Measurements from ENCODE around the gene ABHD14A.

- TF ChIP-seq, protein P1, sequence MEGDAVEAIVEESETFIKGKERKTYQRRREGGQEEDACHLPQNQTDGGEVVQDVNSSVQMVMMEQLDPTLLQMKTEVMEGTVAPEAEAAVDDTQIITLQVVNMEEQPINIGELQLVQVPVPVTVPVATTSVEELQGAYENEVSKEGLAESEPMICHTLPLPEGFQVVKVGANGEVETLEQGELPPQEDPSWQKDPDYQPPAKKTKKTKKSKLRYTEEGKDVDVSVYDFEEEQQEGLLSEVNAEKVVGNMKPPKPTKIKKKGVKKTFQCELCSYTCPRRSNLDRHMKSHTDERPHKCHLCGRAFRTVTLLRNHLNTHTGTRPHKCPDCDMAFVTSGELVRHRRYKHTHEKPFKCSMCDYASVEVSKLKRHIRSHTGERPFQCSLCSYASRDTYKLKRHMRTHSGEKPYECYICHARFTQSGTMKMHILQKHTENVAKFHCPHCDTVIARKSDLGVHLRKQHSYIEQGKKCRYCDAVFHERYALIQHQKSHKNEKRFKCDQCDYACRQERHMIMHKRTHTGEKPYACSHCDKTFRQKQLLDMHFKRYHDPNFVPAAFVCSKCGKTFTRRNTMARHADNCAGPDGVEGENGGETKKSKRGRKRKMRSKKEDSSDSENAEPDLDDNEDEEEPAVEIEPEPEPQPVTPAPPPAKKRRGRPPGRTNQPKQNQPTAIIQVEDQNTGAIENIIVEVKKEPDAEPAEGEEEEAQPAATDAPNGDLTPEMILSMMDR (conservative IDR thresholded peaks at IDR 0.05 in 1 of 2, IDR thresholded peaks at IDR 0.05 in 1 of 2; ENCODE audit: extremely low read depth in 1 of 2, insufficient read depth in 1 of 2, low read depth in 1 of 2, low read length in 2 of 2): no peak
- no peak for TF ChIP-seq EZH2 (IDR thresholded peaks at IDR 0.05; ENCODE audit: borderline replicate concordance, low read length)
Observed at GRCh38 chr3:51958603-51959521, 16.0 kb upstream of the ABHD14A start.

Measured in mammary epithelial cell (primary cell).